ENCODE results near the gene NCF2. TPM values are rescaled to one million over a fixed set of nuclear protein-coding genes. Genes with fewer than 3 reads are reported as not detected.

Gene NCF2
- total and polyA plus RNA-seq, 2 donors (not counting 3 experiments of a cell fraction or from before 2014, with no cell fraction given), result 0.03 TPM; not detected in 1

DNA sequence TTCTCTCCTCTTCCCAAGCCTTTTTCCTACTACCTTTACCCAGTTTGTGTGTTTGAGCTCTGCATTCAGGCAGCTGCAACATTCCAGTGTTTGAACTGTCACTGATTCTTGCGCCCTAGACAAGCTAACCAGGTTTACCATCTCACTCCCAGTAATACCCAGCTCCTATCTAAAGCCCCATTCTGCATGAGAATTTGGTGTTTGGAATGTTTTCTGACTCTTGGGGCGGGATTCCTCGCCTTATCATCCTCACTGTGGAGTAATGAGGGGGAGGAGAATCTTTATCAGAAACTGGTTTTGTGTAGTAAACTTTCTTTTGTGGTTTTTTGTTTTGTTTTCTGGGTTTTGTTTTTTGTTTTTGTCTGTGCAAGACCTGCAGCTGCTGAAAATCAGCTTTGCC is 36.5 kb downstream of the NCF2 start:
- H4K20me1 ChIP-seq (replicated peaks; ENCODE audit: control insufficient read depth, extremely low read depth, insufficient read depth, low read length), result no peaks in the 10 kb centered on the region
- H3K79me2 ChIP-seq (ENCODE audit: control insufficient read depth, insufficient read depth, low read length), result no peaks in the 10 kb centered on the region
- intact Hi-C loops (cut with micrococcal nuclease), result no loop called here
- peaks cover 11 to 15% of the 10 kb centered on the region in 2 experiments for H3K36me3 ChIP-seq (ENCODE audit: control insufficient read depth in 2 of 2, extremely low read depth in 1 of 2, insufficient read depth in 2 of 2, low read length in 2 of 2)
- no peak for TF ChIP-seq FOS (IDR thresholded peaks at IDR 0.05; ENCODE audit: borderline replicate concordance, insufficient read depth, low read length)
- TF ChIP-seq, protein P1, sequence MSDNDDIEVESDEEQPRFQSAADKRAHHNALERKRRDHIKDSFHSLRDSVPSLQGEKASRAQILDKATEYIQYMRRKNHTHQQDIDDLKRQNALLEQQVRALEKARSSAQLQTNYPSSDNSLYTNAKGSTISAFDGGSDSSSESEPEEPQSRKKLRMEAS (IDR thresholded peaks at IDR 0.05; ENCODE audit: insufficient read depth, insufficient read length), result no peak
- TF ChIP-seq JUN (IDR thresholded peaks at IDR 0.05; ENCODE audit: borderline replicate concordance, insufficient read depth, insufficient read length, low read depth), result no peak
- TF ChIP-seq POLR2AphosphoS5 (IDR thresholded peaks at IDR 0.05; ENCODE audit: insufficient read depth, low read depth, low read length), result no peak
- no peak for TF ChIP-seq EZH2 (IDR thresholded peaks at IDR 0.05; ENCODE audit: borderline replicate concordance, low read depth, low read length, severe bottlenecking)
- no peak for TF ChIP-seq MYC (IDR thresholded peaks at IDR 0.05; ENCODE audit: low read depth, low read length)
- no peak overlapping the region for H3K9ac ChIP-seq (replicated peaks; ENCODE audit: extremely low read depth, insufficient read depth, low read length)
- no TSS peak for BruUV-seq (replicated peaks)
- no peaks in the 10 kb centered on the region for H3K27me3 ChIP-seq (ENCODE audit: control insufficient read depth in 2 of 2, insufficient read depth in 2 of 2, low read length in 2 of 2)
- POLR2A ChIA-PET, result no interaction called here
- H3K9me1 ChIP-seq (replicated peaks; ENCODE audit: control insufficient read depth, extremely low read depth, insufficient read depth, low read length), result no peaks in the 10 kb centered on the region
- peaks cover 6% of the 10 kb centered on the region for H3K4me1 ChIP-seq (ENCODE audit: control insufficient read depth, extremely low read depth, insufficient read depth, low read length)
- FAIRE-seq, result no peak
- no peak for DNase-seq (ENCODE audit: low read depth, low spot score)
- no peak overlapping the region for H3K27ac ChIP-seq (ENCODE audit: insufficient read depth, low read depth, low read length)
- CTCF ChIA-PET, result interaction anchor here (0.6 to 1.3 kb wide), 3 partner anchors 27 to 362 kb away, joined by 3 to 5 read pairs (median 4); no protein-coding TSS in a partner anchor
- no peak overlapping the region for H3K4me3 ChIP-seq (replicated peaks in 1 of 3; ENCODE audit: insufficient read depth in 1 of 3, low read depth in 1 of 3, low read length in 3 of 3)
- no peaks in the 10 kb centered on the region for H3K9me3 ChIP-seq (replicated peaks; ENCODE audit: control insufficient read depth, insufficient read depth, low read length)
- dilution Hi-C loops (cut with MboI; ENCODE audit: extremely low pct_ligation_motif_present, low sequenced_read_pairs), result no loop called here
- no peak overlapping the region for H2AFZ ChIP-seq (ENCODE audit: low read depth, low read length)
- H3K4me2 ChIP-seq (ENCODE audit: insufficient read depth, low read length), result no peak overlapping the region

DNA sequence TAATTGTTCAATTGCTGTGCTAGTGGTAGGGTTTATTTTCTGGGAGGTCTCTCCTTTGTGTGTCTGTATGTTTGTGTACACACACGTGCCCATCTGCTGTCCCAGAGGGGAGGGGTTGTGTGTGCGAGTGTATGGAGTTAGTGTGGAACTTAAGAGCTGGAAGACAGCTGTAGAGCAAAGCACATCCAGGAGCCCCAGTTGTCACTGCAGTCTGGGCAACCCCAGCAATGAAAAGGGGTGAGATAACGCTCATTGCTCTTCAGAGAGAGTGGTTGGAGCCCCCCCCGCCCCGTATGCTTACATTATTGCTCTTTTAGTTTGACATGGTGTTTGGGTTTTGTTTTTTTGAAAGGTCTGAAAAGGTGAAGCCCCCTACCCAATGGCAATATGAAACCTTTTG is 36.9 kb downstream of the NCF2 start:
- no peak overlapping the region for H3K4me2 ChIP-seq (ENCODE audit: insufficient read depth, low read length)
- no peak overlapping the region for H3K9ac ChIP-seq (replicated peaks; ENCODE audit: extremely low read depth, insufficient read depth, low read length)
- TF ChIP-seq GATA2 (IDR thresholded peaks at IDR 0.05; ENCODE audit: insufficient read depth, insufficient read length, low read depth, low read length) (no peak), POLR2AphosphoS5 (IDR thresholded peaks at IDR 0.05; ENCODE audit: insufficient read depth, low read depth, low read length) (no peak), EZH2 (IDR thresholded peaks at IDR 0.05; ENCODE audit: borderline replicate concordance, low read depth, low read length, severe bottlenecking) (no peak), MYC (IDR thresholded peaks at IDR 0.05; ENCODE audit: low read depth, low read length) (no peak), POLR2A (IDR thresholded peaks at IDR 0.05; ENCODE audit: low read depth, low read length) (no peak)
- TF ChIP-seq, protein P1 (IDR thresholded peaks at IDR 0.05; ENCODE audit: insufficient read depth, insufficient read length), result no peak
- TF ChIP-seq, protein P2, sequence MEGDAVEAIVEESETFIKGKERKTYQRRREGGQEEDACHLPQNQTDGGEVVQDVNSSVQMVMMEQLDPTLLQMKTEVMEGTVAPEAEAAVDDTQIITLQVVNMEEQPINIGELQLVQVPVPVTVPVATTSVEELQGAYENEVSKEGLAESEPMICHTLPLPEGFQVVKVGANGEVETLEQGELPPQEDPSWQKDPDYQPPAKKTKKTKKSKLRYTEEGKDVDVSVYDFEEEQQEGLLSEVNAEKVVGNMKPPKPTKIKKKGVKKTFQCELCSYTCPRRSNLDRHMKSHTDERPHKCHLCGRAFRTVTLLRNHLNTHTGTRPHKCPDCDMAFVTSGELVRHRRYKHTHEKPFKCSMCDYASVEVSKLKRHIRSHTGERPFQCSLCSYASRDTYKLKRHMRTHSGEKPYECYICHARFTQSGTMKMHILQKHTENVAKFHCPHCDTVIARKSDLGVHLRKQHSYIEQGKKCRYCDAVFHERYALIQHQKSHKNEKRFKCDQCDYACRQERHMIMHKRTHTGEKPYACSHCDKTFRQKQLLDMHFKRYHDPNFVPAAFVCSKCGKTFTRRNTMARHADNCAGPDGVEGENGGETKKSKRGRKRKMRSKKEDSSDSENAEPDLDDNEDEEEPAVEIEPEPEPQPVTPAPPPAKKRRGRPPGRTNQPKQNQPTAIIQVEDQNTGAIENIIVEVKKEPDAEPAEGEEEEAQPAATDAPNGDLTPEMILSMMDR (IDR thresholded peaks at IDR 0.05; ENCODE audit: extremely low read depth in 1 of 2, insufficient read depth in 1 of 2, low read depth in 1 of 2, low read length in 2 of 2), result no peak
- ChIA-PET POLR2A (no interaction called here), CTCF (interaction anchor here (0.6 to 1.3 kb wide), 3 partner anchors 27 to 363 kb away, joined by 3 to 5 read pairs (median 4); no protein-coding TSS in a partner anchor)
- no peak overlapping the region for H3K27ac ChIP-seq (ENCODE audit: insufficient read depth, low read depth, low read length)
- H3K4me3 ChIP-seq (replicated peaks in 1 of 3; ENCODE audit: insufficient read depth in 1 of 3, low read depth in 1 of 3, low read length in 3 of 3), result no peak overlapping the region
- H3K27me3 ChIP-seq (ENCODE audit: control insufficient read depth in 2 of 2, insufficient read depth in 2 of 2, low read length in 2 of 2), result no peaks in the 10 kb centered on the region
- intact Hi-C loops (cut with micrococcal nuclease) (no loop called here), dilution Hi-C loops (cut with MboI; ENCODE audit: extremely low pct_ligation_motif_present, low sequenced_read_pairs) (no loop called here)
- no TSS peak for BruUV-seq (replicated peaks)
- H3K9me3 ChIP-seq (replicated peaks; ENCODE audit: control insufficient read depth, insufficient read depth, low read length), result no peaks in the 10 kb centered on the region
- H2AFZ ChIP-seq (ENCODE audit: low read depth, low read length), result no peak overlapping the region
- no peak for DNase-seq (ENCODE audit: low read depth, low spot score)
- FAIRE-seq, result no peak
- H3K9me1 ChIP-seq (replicated peaks; ENCODE audit: control insufficient read depth, extremely low read depth, insufficient read depth, low read length), result no peaks in the 10 kb centered on the region
- peaks cover 6% of the 10 kb centered on the region for H3K4me1 ChIP-seq (ENCODE audit: control insufficient read depth, extremely low read depth, insufficient read depth, low read length)
- no peaks in the 10 kb centered on the region for H3K79me2 ChIP-seq (ENCODE audit: control insufficient read depth, insufficient read depth, low read length)
- no peaks in the 10 kb centered on the region for H4K20me1 ChIP-seq (replicated peaks; ENCODE audit: control insufficient read depth, extremely low read depth, insufficient read depth, low read length)
- peaks cover 11 to 15% of the 10 kb centered on the region in 2 experiments for H3K36me3 ChIP-seq (ENCODE audit: control insufficient read depth in 2 of 2, extremely low read depth in 1 of 2, insufficient read depth in 2 of 2, low read length in 2 of 2)

All from endothelial cell of umbilical vein (primary cell).